ENCODE data around the gene ADCY4. TPM values are rescaled to one million over a fixed set of nuclear protein-coding genes. Genes with fewer than 3 reads are reported as not detected.
A peak's percentile ranks its signal among the peaks of the same experiment; 100 is the strongest.

The ADCY4 gene
- total RNA-seq, 1 experiment from 2014 or later, result not detected

- Histone ChIP-seq H3K9me3 (replicated peaks) (no peaks in the 10 kb centered on the region), H3K4me3 (no peak overlapping the region), H3K27ac (no peak overlapping the region), H3K36me3 (no peaks in the 10 kb centered on the region), H3K4me1 (replicated peaks) (no peaks in the 10 kb centered on the region), H3K27me3 (replicated peaks) (no peaks in the 10 kb centered on the region)
- no peak for DNase-seq (ENCODE audit: low read depth in 1 of 2, low spot score in 2 of 2)
Measured at GRCh38 chr14:24325963-24326362, 8.9 kb downstream of the ADCY4 start.

- no peaks in the 10 kb centered on the region for H3K9me3 ChIP-seq (replicated peaks)
- no peak overlapping the region for H3K27ac ChIP-seq
- H3K4me1 ChIP-seq (replicated peaks), result no peaks in the 10 kb centered on the region
- H3K36me3 ChIP-seq, result no peaks in the 10 kb centered on the region
- no peaks in the 10 kb centered on the region for H3K27me3 ChIP-seq (replicated peaks)
- DNase-seq (ENCODE audit: low read depth in 1 of 2, low spot score in 2 of 2), result no peak
- H3K4me3 ChIP-seq, result no peak overlapping the region
Measured at GRCh38 chr14:24325041-24325530, 9.8 kb downstream of the ADCY4 start.

- Histone ChIP-seq H3K4me1 (replicated peaks) (no peaks in the 10 kb centered on the region), H3K27ac (no peak overlapping the region), H3K4me3 (no peak overlapping the region), H3K36me3 (no peaks in the 10 kb centered on the region), H3K9me3 (replicated peaks) (no peaks in the 10 kb centered on the region), H3K27me3 (replicated peaks) (no peaks in the 10 kb centered on the region)
- DNase-seq (ENCODE audit: low read depth in 1 of 2, low spot score in 2 of 2), result no peak
Measured at GRCh38 chr14:24324024-24324423, 10.8 kb downstream of the ADCY4 start.

GRCh38 chr14:24323341-24323740 is 11.5 kb downstream of the ADCY4 start:
- Histone ChIP-seq H3K9me3 (replicated peaks) (no peaks in the 10 kb centered on the region), H3K27me3 (replicated peaks) (no peaks in the 10 kb centered on the region)
- no peak for DNase-seq (ENCODE audit: low read depth in 1 of 2, low spot score in 2 of 2)

GRCh38 chr14:24322672-24323071 is 12.2 kb downstream of the ADCY4 start:
- H3K4me3 ChIP-seq, result no peak overlapping the region
- H3K4me1 ChIP-seq (replicated peaks), result no peaks in the 10 kb centered on the region
- no peaks in the 10 kb centered on the region for H3K36me3 ChIP-seq
- H3K9me3 ChIP-seq (replicated peaks), result no peaks in the 10 kb centered on the region
- no peak for DNase-seq (ENCODE audit: low read depth in 1 of 2, low spot score in 2 of 2)
- H3K27me3 ChIP-seq (replicated peaks), result no peaks in the 10 kb centered on the region
- no peak overlapping the region for H3K27ac ChIP-seq

More at GRCh38 chr14:24323341-24323740, 11.5 kb downstream of the ADCY4 start:
- Histone ChIP-seq H3K4me3 (no peak overlapping the region), H3K27ac (no peak overlapping the region), H3K4me1 (replicated peaks) (no peaks in the 10 kb centered on the region), H3K36me3 (no peaks in the 10 kb centered on the region)

GRCh38 chr14:24321212-24321975 is 13.5 kb downstream of the ADCY4 start:
- Histone ChIP-seq H3K9me3 (replicated peaks) (no peaks in the 10 kb centered on the region), H3K36me3 (no peaks in the 10 kb centered on the region), H3K27me3 (replicated peaks) (no peaks in the 10 kb centered on the region), H3K4me1 (replicated peaks) (peaks cover 13% of the 10 kb centered on the region), H3K4me3 (no peak overlapping the region), H3K27ac (no peak overlapping the region)
- DNase-seq (ENCODE audit: low read depth in 1 of 2, low spot score in 2 of 2), result no peak

GRCh38 chr14:24317141-24317928 is 17.5 kb downstream of the ADCY4 start:
- peak in 1 of 2 experiments; percentile 27 for DNase-seq (ENCODE audit: low read depth in 1 of 2, low spot score in 2 of 2)
- Histone ChIP-seq H3K9me3 (replicated peaks) (no peaks in the 10 kb centered on the region), H3K36me3 (no peaks in the 10 kb centered on the region), H3K27me3 (replicated peaks) (no peaks in the 10 kb centered on the region), H3K4me3 (no peak overlapping the region), H3K27ac (no peak overlapping the region), H3K4me1 (replicated peaks) (peaks cover 13% of the 10 kb centered on the region)

- H3K36me3 ChIP-seq, result no peaks in the 10 kb centered on the region
- no peak for DNase-seq (ENCODE audit: low read depth in 1 of 2, low spot score in 2 of 2)
- no peaks in the 10 kb centered on the region for H3K9me3 ChIP-seq (replicated peaks)
- H3K27me3 ChIP-seq (replicated peaks), result no peaks in the 10 kb centered on the region
- H3K4me3 ChIP-seq, result no peak overlapping the region
- H3K27ac ChIP-seq, result no peak overlapping the region
- peaks cover 13% of the 10 kb centered on the region for H3K4me1 ChIP-seq (replicated peaks)
Measured at GRCh38 chr14:24316597-24316950, 18.3 kb downstream of the ADCY4 start.

- no peaks in the 10 kb centered on the region for H3K9me3 ChIP-seq (replicated peaks)
- H3K36me3 ChIP-seq, result no peaks in the 10 kb centered on the region
- H3K27ac ChIP-seq, result no peak overlapping the region
- H3K27me3 ChIP-seq (replicated peaks), result no peaks in the 10 kb centered on the region
- H3K4me1 ChIP-seq (replicated peaks), result peaks cover 13% of the 10 kb centered on the region
- H3K4me3 ChIP-seq, result no peak overlapping the region
- DNase-seq (ENCODE audit: low read depth in 1 of 2, low spot score in 2 of 2), result no peak
Measured at GRCh38 chr14:24315807-24316596, 18.9 kb downstream of the ADCY4 start.

GRCh38 chr14:24315243-24315806 is 19.5 kb downstream of the ADCY4 start:
- Histone ChIP-seq H3K36me3 (0 out of 2 replicates have a peak, but pooled peaks cover 3% of the 10 kb centered on the region), H3K4me3 (no peak overlapping the region), H3K27me3 (replicated peaks) (no peaks in the 10 kb centered on the region), H3K4me1 (replicated peaks) (peaks cover 13% of the 10 kb centered on the region), H3K27ac (no peak overlapping the region), H3K9me3 (replicated peaks) (no peaks in the 10 kb centered on the region)
- DNase-seq (ENCODE audit: low read depth in 1 of 2, low spot score in 2 of 2), result no peak

GRCh38 chr14:24314377-24315193 is 20.3 kb downstream of the ADCY4 start:
- no peak for DNase-seq (ENCODE audit: low read depth in 1 of 2, low spot score in 2 of 2)
- H3K27ac ChIP-seq, result no peak overlapping the region
- H3K4me1 ChIP-seq (replicated peaks), result peaks cover 13% of the 10 kb centered on the region
- no peaks in the 10 kb centered on the region for H3K9me3 ChIP-seq (replicated peaks)
- H3K4me3 ChIP-seq, result no peak overlapping the region
- no peaks in the 10 kb centered on the region for H3K27me3 ChIP-seq (replicated peaks)
- H3K36me3 ChIP-seq, result peaks cover 7% of the 10 kb centered on the region; the same call in 1 of the 2 replicates

- Histone ChIP-seq H3K36me3 (peaks cover 12% of the 10 kb centered on the region), H3K9me3 (replicated peaks) (no peaks in the 10 kb centered on the region), H3K4me1 (replicated peaks) (peaks cover 13% of the 10 kb centered on the region), H3K27me3 (replicated peaks) (no peaks in the 10 kb centered on the region), H3K27ac (no peak overlapping the region), H3K4me3 (no peak overlapping the region)
- DNase-seq (ENCODE audit: low read depth in 1 of 2, low spot score in 2 of 2), result no peak
Measured at GRCh38 chr14:24313913-24314312, 21.0 kb downstream of the ADCY4 start.

Measured in SJSA1 (cell line).